ENCODE data around the gene SPX.

The SPX gene

GRCh38 chr12:21558100-21558679 lies 32.1 kb downstream of the SPX start:
- no peak for TF ChIP-seq CTCF (IDR thresholded peaks at IDR 0.05; ENCODE audit: control insufficient read depth, extremely low read depth, insufficient read depth)
- DNase-seq (ENCODE audit: low read depth): no peak
- no peak overlapping the region for H3K4me3 ChIP-seq (ENCODE audit: low read depth, low read length)

- H3K4me3 ChIP-seq (ENCODE audit: low read depth, low read length): no peak overlapping the region
- no peak for DNase-seq (ENCODE audit: low read depth)
- no peak for TF ChIP-seq CTCF (IDR thresholded peaks at IDR 0.05; ENCODE audit: control insufficient read depth, extremely low read depth, insufficient read depth)
Observed at GRCh38 chr12:21559855-21560569, 33.9 kb downstream of the SPX start.

GRCh38 chr12:21561158-21561557 lies 35.1 kb downstream of the SPX start:
- H3K4me3 ChIP-seq (ENCODE audit: low read depth, low read length): no peak overlapping the region
- TF ChIP-seq CTCF (IDR thresholded peaks at IDR 0.05; ENCODE audit: control insufficient read depth, extremely low read depth, insufficient read depth): no peak
- no peak for DNase-seq (ENCODE audit: low read depth)

- DNase-seq (ENCODE audit: low read depth): no peak
- TF ChIP-seq CTCF (IDR thresholded peaks at IDR 0.05; ENCODE audit: control insufficient read depth, extremely low read depth, insufficient read depth): no peak
Observed at GRCh38 chr12:21562859-21563258, 36.8 kb downstream of the SPX start.

GRCh38 chr12:21566223-21566906 lies 40.3 kb downstream of the SPX start:
- TF ChIP-seq CTCF (IDR thresholded peaks at IDR 0.05; ENCODE audit: control insufficient read depth, extremely low read depth, insufficient read depth): no peak
- H3K4me3 ChIP-seq (ENCODE audit: low read depth, low read length): no peak overlapping the region
- DNase-seq (ENCODE audit: low read depth): no peak

More at GRCh38 chr12:21562859-21563258, 36.8 kb downstream of the SPX start:
- no peak overlapping the region for H3K4me3 ChIP-seq (ENCODE audit: low read depth, low read length)

GRCh38 chr12:21566907-21567394 lies 40.9 kb downstream of the SPX start:
- no peak for TF ChIP-seq CTCF (IDR thresholded peaks at IDR 0.05; ENCODE audit: control insufficient read depth, extremely low read depth, insufficient read depth)
- DNase-seq (ENCODE audit: low read depth): no peak
- H3K4me3 ChIP-seq (ENCODE audit: low read depth, low read length): no peak overlapping the region
